SKM-1 (cell line): Measurements from ENCODE around the gene WDR46.
"Not testable (repeated sequence)": the region's sequence is repeated elsewhere in the genome, so short reads cannot be mapped to it uniquely, and the experiment has no call there.

Experiments
- DNase-seq: peaks from one replicate; lab custom pipeline; 2025; ENCODE audit not compliant: unreplicated experiment; lab: John Stamatoyannopoulos, UW

The WDR46 gene

DNA sequence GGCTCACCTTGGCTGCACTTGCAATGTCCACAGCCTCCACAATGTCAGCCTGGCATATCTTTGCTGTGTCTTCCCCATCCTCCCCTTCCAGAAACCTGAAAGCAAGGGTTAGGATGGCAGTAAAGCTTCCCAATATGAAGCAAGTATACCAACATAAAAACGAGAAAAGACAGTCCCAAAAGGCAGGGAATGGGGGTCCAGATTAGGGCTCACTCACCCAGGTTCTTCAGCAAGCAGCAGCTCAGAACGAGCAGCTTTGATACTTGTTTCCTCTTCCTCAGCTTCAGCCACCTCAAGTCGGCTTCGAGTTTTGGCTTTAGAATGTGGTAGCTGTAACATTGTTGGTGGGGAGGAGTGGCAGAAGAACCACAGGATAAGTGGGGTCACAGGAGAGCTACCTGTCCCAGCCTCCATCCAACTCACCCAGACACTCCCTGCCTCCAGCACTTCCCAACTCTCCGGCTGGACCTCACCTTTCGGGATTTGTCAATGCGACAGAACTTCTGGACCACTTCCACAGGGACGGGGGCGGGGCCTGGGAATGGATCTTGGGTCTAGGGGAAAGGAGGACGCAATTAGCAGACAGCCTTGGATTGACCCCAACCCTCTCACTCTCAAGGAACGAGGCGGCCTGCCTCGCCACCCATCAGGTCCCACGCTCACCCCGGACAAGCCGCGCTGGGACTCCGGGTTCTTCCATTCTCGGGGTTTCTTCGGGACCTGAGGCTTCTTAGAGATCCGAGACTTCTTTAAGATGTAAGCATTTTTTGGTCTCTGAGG lies 708 bp downstream of the WDR46 start:
- no peak for DNase-seq

- DNase-seq = no peak
Measured at GRCh38 chr6:33286946-33287914, 1.8 kb downstream of the WDR46 start.

GRCh38 chr6:33285214-33285613 lies 3.8 kb downstream of the WDR46 start:
- not testable (repeated sequence) for DNase-seq

GRCh38 chr6:33280539-33280938 lies 8.5 kb downstream of the WDR46 start:
- no peak for DNase-seq

- no peak for DNase-seq
Measured at GRCh38 chr6:33279971-33280511, 9.0 kb downstream of the WDR46 start.

DNA sequence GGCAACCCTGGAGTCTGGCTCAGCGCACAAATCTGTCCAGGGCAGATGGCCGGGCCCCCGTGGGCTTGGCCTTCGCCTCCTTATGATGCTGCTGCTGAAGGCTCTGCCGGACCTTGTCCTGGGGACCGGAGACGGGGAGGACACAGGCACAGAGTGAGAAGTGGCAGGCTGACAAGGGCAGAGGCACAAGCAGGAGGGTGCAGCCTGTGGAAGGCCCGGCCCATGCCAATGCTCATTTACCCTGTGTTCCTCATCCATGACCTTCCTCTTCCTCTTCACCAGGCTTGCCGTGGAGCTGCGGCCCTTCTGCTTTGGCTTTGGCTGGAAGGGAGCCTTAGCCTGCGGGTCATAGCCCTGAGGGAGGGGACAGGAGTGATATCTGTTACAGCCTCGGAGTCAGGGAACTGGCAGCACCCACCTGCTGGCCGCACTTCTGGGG lies 9.8 kb downstream of the WDR46 start:
- DNase-seq = no peak

DNA sequence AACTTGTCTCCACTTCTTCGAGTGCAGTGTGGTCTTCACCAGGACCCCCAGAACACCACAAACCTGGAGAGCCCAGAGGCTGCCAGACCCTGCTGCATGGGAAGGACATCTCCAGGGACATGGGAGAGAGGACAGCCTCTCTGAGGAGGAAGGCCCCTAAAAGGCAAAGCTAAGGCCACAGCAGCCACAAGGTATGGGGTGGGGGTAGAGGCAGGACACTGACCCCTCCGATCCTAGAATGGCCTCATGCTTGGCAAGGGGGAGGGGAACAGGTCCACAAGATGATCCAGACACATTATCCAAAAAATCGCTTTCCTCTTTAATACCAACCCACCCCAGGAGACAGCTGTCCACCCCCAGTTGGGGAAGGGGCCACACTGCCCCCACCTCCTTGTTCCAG lies 10.2 kb downstream of the WDR46 start:
- no peak for DNase-seq

DNA sequence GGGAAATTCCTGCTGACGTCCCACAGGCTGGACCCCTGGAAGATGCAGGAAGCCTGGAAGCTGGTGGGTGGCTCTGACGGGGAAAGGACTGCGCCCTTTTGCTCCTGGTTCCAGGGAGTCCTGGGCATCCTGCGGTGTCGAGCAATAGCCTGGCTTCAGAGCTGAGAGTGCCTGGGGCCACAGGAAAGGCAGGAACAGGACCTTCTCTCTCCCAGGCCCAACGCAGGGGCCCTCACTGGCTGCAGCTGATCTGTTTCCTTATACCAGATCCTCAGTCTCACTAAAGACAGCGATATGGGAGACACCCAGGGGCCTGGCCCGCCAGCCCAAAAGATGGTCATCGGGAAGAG lies 10.7 kb downstream of the WDR46 start:
- no peak for DNase-seq

- no peak for DNase-seq
Measured at GRCh38 chr6:33277663-33278391, 11.2 kb downstream of the WDR46 start.

- DNase-seq = no peak
Measured at GRCh38 chr6:33276864-33277662, 12.0 kb downstream of the WDR46 start, which contains the start of gene B3GALT4. Gene B3GALT4 (plus strand): TSS chr6:33277123. CDS start chr6:33277420, 297 bp downstream.

DNA sequence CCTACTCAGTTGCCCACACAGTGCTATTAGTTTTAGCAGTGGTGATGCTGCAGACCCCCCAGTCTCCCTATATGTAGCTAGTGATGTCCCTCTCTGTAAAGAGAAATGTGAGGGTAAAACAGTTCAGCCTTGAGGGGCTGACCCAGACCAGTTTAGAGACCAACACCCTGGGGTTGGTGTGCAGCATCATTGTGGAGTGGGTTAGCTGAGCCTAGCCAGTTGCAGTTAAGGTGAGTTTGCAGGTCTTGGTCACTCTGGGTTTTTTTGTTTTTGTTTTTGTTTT lies 12.5 kb downstream of the WDR46 start:
- no peak for DNase-seq

- not testable (repeated sequence) for DNase-seq
Measured at GRCh38 chr6:33275795-33276580, 13.1 kb downstream of the WDR46 start.

DNA sequence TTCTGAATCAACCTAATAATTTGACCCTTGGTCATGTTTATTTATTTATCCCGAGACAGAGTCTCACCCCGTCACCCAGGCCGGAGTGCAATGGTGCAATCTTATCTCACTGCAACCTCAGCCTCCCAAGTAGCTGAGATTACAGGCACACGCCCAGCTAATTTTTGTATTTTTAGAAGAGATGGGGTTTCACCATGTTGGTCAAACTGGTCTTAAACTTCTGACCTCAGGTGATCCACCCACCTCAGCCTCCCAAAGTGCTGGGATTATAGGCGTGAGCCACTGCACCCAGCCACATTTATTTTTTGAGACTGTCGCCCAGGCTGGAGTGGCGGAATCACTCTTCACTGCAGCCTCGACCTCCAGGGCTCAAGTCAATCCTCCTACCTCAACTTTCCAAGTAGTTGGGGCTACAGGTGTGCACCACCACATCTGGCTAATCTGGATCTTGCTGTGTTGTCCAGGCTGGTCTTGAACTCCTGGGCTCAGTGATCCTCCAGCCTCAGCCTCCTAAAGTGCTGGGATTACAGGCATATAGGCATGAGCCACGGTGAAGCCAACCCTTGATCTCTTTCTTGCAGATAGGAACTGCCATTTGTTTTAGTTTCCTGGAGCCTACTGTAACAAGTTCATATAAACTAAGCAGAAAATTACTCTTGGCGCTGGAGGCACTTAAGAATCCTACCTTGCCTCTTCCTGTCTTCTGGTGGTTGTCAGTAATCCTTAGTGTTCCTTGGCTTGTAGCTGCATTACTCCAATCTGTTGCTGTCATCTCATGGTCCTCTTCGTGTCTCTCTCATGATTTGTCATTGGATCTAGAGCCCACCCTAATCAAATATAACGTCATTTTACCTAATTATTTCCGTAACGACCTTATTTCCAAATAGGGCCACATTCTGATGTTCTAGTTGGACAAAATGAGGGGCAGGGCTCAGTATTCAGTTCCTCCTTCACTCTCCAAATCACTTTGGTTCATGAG lies 14.8 kb downstream of the WDR46 start:
- no peak for DNase-seq

DNA sequence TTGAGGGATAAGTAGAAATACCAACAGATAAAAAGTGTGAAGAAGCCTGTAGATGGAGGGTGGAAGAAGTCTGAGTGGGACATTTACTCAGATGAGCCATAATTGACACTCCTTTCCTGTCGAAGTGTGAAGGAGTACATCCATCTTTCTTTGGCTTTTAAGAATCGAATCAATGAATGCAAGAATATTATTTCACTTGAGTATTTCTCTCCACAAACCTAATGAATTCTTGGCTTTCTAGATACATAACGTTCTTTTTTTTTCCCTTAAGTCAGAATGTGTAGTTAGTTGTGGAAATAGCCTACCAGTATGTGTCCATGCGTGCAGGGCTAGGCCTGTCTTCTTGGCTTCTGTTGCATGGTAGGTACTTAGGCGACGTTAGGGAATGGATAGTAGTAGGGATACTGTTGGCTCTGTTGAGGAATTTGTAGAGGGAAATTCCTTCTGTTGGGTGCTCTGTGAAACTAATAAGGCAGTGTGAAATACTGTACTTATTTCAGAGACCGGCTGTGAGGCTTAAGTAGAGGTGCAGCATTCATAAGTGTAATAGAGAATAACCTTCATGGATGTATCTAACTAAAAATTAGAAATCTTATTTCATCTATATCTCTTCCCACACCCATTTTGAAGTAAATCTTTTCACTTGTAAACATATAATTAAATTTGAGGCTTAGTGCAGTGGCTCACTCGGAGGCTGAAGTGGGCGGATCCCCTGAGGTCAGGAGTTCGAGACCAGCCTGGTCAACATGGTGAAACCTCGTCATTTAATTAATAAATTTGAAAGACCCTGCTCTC lies 15.7 kb downstream of the WDR46 start:
- DNase-seq = no peak

DNA sequence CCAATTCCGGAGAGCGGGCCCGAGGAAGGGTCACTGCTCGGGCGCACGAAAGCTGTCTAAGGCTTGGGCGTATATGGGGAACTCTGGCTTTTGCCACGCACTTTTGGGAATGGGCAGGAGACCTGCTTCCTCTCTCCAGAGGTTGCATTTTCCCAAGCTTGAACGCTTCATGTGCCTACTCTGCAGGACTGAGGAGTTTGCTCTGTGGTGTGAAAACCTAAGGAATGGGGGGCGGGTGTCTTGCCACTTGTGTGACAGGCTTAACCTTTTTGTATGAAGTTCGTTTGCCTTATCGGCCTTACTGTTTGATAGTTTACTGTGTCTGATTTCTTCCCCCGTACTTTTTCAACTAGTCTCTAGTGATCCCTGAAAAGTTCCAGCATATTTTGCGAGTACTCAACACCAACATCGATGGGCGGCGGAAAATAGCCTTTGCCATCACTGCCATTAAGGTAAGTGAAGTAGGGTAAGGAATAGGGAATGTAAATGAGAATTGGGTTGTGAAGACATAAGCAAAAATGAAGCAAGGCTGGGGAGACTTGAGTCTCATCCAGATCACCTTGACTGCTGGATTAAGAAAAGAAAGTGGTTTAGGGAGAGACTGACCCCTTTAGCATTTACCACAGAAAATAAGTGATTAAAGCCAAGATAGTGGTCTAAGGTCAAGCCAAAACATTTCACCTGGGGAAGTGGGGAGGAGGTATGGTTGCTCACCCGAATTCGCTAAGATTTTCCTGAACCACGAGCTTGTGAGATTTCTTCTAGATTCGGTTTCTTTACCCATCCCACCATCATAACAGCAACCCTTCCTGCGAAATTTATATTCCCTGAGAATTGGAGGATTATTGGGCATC lies 16.5 kb downstream of the WDR46 start:
- no peak for DNase-seq

DNA sequence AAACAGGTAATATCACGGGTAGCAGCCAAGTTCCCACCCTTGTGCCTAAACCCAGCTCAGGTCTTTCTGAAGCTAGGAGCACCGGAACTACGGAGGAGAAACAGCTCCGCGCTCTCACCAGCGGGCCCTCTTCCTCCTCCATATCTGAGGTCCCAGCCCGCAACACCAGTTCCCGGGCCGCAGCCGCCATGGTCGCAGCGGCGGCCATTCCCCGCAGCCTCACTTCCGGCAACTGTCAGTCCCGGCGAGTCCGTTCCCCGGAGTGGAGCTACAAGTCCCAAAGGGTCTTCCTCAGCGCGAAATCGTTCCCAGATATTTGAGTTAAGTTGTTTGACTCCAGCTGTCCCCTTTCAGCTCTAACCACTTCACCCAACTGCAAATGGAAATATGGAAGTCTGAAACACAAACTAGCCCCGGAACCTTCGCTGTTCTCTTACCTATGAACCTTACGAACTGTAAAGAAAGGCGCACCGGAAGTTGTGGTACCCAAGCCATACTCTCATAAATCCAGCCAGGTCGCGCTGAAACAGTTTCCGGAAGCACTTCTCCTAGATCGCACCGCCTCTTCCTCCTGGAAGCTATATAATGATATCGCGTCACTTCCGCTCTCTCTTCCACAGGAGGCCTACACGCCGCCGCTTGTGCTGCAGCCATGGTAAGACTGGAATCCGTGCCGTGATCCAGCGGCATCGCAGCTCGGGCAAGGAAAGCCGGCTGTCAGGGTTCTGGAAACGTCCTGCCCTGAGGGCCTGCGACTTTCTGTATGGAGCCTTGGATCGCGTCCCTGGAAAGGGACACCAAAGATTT lies 17.4 kb downstream of the WDR46 start, which contains the start of the genes RPS18 and VPS52:
TSS of gene RPS18 (plus strand) at position 608 of the 807 bp plus-strand sequence. CDS start at position 653, 45 bp downstream.
TSS of gene VPS52 (minus strand) at position 409 of the 807 bp plus-strand sequence. CDS start at position 208, 201 bp downstream.
- peak; percentile 97 for DNase-seq
